ENCODE results near the gene MAP4K5.
"Not testable (repeated sequence)": the region's sequence is repeated elsewhere in the genome, so short reads cannot be mapped to it uniquely, and the experiment has no call there.

MAP4K5 gene

DNA sequence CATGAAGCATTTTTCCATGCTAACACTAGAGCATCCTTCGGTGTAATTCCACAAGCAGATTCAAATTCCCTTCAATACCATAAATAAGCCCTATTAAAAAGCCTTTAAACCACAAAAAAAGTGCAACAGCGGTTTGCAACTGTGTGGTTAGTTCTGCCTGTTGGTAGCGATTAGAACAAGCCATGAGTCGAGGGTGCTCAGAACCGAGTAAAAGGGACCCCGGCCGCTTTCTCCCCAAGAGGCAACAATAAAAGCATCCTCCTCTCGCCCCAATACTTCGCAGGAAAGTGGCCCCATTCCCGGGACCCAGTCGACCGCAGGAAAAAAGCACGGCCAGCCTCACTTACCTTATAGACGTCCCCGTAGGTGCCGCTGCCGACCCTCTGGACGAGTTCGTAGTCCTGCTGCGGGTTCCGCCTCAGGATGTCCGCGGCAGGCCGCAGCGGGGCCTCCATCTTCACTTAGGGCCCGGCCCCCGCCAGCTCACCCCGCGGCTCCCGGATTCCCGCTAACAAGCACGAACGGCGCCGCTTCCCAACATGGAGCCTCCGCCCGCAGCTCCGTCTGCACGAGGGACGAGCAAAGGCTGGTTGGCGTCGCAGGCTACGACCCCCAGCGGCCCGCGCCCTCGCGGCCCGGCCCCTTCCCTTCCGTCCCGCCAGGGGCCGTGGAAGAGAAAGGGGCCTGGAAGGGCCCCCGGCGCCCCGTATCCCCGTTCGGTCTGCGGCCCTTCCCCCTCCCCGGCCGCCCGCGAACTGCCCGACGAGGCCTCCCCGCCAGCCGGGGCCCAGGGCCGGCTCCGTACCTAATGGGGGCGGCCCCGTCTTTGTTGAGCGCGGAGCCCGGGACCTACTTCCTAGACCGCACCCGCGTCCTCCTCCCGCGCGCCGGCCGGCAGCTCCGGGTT lies 521 bp downstream of the MAP4K5 start:
- peak in 1 of 2 donors; percentile 13 for DNase-seq (ENCODE audit: low read depth in 2 of 2)

DNA sequence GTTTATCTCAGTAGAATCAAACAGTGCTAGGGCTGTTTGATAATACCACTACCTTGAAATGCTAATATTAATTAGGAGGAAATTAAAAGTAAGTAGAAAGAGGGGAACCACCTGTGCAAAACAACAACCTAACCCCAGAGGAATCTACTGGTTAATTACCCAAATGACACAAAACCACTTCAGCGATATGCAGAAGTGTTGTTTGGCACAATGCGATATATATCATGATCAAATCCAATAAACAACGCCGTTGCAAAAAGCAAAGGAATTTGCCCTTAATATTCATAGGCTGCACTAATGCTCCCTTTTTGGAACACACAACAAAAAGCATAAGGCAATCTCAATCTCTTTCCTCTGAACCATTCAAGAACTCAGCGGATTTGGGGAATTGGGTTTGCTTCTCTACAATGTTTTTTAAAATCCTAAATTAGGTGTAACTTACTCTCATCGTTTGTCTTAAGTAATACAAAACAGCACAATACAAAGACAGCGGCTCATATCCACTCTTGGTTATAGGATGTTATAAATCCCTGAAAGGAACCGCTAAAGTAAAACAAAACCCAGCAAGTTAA lies 1.5 kb downstream of the MAP4K5 start:
- no peak for DNase-seq (ENCODE audit: low read depth in 2 of 2)

DNA sequence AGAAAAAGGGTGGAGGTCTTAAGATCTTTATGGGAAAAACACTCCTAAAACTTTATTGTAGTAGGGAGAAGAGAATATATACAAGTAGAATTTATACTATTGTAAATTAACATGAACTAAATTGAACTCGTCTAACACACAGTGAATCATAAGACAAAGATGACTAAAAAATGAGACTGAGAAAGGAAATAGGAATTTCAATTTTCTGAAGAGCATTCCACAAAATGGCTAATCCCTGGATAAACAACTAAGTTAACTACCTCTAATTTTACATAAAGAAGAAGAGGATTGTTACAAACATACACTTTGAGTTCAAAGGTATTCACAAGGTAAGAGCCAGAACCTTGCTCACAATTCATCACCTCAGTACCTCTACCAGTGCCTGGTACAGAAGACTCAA lies 2.0 kb downstream of the MAP4K5 start:
- no peak for DNase-seq (ENCODE audit: low read depth in 2 of 2)

DNA sequence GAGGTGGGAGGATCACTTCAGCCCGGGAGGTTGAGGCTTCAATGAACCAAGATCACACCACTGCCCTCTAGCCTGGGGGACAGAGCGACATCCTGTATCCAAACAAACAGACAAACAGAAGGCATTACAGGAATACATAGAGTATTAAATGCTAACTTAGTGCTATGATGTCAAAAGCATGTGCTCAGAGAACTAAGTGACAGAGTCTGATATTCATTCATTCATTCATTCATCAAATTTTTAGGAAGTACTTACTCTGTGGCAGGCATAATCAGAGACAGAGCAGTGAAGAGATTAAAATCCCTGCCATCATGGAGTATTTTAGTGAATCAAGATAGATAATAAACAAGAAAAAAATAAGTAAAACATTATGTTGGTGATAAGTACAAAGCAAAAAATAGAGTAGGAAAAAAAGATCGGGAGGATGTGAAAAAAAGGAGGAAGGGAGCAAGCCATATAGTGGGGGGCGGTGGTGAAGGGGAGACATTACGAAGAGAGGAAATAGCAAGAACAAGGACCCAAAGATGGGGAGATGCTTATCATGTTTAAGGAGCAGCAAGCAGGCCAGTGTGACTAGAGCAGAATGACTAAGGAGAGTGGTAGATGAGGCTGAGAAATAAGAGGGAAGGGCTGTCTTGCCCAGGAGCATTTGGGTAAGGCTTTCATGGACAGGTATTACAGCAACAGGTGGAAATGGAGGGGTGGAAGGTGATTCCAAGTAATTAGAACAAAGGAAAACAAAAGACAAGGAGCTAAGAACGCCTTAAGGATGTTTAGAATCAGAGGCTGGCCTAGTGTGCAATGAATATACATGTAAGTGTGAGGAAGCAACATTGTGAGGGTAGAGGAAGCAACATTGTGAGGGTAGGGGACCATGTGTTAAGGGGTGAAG lies 2.8 kb downstream of the MAP4K5 start:
- no peak for DNase-seq (ENCODE audit: low read depth in 2 of 2)

DNA sequence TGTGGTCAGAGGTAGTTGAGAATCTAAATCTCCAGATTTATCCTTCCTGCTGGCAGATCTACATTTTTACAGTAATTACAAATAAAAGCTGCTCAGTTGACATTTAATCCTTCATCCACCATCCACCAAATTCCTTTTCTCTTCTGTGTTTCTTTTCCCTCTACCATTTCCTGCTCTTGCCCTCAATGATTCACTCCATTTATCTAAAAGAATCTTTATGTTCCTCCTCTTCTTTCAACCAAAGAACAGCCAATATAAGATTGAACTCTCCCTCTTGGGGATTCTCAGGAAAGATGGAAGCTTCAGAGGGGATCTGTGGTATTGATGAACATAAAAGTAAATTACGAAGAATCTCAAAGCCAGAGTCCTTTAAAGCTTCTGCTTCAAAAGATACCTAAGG lies 4.4 kb downstream of the MAP4K5 start:
- DNase-seq (ENCODE audit: low read depth in 2 of 2) = no peak

DNA sequence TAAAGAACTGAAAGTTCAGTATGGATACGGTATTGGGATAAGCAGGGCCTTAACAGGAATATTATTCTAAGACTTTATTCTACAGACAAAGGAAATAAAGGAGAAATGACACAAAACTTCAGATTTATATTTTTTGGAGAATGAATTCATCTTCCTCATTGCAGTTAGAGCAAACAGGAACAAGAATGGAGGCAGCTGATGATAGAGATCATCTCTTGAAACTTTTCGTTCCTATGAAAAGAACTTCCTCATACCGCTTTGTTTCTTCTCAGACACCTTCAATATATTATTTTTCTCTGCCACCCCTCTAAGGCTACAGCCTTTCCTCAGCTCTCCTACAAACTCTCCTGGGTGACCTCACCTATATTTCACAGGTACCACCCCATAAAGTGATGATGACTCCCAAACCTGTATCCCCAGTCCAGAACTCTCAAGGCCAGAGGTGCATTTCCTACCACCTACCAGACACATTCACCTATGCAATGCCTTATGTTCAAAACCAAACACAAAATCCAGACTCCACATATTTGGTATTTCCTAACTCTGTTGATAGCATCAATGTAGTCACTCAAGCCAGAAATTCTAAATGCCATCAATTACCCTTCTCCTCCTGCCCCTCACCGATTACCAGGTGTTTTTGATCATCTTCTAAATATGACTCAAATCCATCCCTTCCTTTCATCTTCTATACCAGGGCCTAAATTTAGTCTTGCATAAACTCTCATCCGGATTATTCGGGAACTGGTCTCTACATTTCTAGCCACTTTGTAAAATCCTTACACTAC lies 7.4 kb downstream of the MAP4K5 start:
- no peak for DNase-seq (ENCODE audit: low read depth in 2 of 2)

DNA sequence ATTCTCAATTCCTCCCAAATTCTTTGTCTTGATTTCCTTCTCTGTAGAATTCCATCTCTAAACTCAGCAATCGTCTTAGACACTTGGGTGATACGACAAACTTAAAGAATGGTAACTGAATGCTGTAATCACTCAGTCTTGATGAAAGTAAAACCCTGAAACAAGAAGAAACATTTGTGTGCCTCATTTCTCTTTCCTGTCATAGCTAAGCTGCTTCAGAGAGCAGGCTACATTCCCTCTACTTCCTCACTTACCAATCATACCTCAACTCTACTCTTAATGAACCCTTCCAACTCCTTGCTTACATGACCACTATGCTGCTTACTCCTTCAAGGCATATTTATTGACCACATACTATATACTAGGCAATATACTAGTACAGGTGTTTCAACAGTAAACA lies 8.3 kb downstream of the MAP4K5 start:
- DNase-seq (ENCODE audit: low read depth in 2 of 2) = no peak

DNA sequence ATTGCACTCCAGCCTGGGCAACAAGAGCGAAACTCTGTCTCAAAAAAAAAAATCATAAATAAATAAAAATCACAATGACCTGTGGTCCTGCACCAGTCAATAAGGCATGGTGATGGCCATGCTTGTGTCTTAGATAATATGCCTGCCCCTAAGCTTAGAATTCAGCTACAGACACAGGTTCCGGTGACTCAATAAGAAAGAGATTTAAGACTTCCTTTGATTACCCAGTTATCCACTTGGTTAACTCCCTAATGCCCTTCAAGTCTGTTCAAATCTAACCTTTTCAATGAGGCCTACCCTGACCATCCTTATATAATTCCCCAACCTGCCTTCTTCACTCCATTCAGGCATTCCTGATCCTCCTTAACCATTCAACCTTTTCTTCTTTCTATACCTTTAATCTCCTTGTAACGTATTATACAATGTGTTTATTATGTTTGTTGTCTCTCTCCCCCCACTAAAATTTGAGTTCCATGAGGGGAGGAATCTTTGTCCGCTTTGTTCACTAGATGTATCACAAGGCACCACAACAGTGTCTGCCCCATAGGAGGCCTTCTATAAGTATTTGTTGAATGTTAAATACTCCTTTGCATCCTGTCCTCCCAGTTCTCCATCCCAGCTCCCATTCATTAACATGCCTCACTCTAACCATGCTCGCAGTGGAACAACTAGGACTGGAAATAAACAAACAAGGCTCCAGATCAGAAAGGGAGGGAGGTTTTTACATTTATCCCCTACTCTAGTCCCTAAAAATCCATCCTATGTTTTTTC lies 8.9 kb downstream of the MAP4K5 start:
- no peak for DNase-seq (ENCODE audit: low read depth in 2 of 2)

DNA sequence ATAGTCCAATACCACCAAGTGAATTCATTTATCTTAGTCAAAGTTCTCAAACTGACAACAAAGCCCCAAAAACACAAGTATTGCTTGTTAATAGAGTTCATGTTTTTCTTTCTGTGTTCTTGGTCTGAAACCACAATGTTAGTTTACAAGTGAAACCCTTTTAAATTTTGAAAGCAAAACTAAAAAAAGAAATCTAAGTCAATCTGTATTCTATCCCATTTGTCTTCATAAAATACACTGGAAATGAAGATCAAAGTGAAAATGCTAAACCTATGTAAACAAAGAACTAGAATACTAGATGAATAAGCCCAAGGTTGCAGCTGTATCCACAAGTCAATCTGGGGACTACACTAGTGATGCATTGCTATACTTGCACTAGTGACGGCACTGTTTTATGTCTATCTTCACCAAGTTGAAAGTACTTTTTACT lies 10.4 kb downstream of the MAP4K5 start:
- DNase-seq (ENCODE audit: low read depth in 2 of 2) = no peak

DNA sequence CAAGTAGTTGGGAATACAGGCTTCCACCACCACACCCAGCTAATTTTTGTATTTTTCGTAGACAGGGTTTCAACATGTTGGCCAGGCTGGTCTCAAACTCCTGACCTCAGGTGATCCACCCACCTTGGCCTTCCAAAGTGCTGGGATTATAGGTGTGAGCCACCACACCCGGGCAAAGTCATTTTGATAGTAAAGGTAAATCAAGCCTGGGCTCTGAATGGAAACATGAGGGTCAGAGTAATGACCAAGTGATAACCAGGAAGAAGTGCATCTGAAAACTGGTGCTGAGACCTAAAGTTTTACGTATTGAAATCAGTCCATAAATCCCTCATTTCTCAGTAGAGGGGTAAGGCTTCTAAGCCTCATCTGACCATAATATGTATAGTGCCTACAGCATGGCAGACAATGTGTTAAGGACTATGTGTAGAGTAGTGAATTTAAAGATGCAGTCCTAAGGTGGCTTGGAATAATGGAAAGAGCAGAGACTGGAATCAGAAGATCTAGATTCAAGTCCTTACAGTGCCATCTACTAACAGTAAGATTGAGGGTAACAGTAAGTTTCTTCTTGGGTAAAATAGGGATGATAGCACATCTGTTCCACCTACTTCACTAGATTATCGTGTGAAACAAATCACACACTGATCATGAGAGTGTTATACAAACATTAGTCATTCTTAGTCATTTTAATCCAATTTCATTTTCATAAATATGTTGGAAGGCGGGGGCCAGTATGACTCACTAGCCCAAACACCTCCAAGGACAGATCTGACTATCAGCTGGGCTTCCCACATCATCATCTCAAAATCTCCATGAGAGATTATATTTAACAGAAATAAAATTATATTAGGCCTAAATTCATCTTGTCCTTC lies 11.2 kb downstream of the MAP4K5 start:
- peak; percentile 41 to 48 for DNase-seq (ENCODE audit: low read depth in 2 of 2)

DNA sequence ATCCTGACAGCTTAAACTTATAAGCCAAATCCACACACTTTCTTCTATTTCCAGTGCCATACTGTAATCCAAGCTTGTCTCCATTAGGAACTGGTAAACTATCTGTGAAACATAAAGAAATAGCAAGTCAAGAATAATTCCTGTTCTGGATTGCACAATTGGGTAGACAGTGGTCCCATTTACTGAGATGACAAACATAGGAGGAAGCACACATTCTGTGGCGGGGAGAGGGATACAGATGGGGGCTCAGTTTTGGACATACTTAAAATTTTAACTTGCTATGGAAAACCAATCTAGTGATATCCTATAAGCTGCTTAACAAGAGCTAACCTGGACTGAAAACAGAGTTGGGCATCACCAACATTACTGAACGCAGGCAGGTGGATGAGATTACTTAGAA lies 16.3 kb downstream of the MAP4K5 start:
- no peak for DNase-seq (ENCODE audit: low read depth in 2 of 2)

DNA sequence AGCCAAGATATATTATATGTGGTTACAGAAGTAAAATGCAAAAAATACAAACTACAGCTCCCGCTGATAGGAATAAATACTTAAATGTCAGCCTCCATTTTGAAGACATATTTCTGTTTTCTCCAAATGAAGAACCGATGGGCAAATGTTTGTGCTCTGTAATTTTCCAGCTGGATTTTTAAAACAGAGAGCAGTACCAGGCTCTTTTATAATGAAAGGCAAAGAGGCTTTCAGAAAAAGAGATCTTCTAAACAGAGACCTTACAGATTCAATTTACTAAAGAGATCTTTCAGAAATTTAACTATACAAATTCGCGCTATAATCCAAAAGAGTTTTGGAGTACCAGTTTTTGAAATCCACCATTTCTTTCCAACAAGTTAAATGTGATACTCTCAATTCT lies 19.9 kb downstream of the MAP4K5 start:
- DNase-seq (ENCODE audit: low read depth in 2 of 2) = no peak

DNA sequence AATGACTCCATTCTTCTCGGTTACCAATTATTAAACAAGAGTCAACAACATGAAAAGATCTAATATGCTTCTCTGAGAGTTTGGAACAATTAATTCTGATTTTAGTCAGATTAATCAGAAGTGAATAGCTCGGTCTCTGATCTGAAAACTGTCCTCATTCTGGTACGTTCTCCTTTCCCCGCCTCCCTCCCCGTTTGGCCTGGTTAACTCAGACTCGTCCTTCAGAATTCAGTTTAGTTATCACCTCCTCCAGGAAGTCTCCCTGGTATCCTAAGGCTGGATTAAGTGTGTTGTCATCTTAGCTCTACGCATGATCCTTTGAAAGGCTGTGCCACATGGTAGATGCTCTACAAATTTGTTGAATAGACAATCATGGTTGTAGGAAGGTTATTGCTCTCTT lies 22.2 kb downstream of the MAP4K5 start:
- DNase-seq (ENCODE audit: low read depth in 2 of 2) = no peak

DNA sequence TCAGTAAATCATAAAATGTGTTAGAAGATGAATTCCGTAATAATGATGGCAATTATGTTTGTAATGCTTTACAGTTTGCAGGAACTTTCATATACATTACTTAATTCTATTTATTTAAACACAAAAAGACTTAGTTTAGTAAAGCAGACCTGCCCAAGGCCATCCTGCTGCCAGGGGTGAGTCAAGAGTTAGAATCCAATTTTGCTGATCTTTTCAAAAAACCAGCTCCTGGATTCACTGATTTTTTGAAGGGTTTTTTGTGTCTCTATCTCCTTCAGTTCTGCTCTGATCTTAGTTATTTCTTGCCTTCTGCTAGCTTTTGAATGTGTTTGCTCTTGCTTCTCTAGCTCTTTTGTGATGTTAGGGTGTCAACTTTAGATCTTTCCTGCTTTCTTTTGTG lies 25.3 kb downstream of the MAP4K5 start:
- DNase-seq (ENCODE audit: low read depth in 2 of 2) = not testable (repeated sequence)

DNA sequence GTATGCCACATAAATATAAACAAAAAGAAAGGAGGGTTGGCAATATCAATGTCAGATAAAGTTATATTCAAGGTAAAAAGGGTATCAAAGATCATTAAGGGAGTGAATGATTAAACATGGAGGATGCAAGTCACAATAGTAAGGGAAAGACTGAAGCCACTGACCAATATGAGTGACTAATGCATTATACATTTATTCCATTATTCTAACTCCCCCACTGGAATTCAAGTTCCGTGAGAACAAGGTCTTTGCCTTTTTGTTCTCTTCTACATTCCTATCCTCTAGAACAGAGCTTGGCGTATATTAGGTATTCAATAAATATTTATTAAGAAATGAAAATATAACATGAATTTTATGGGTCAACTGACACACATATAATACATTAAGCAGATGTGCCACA lies 30.7 kb downstream of the MAP4K5 start:
- no peak for DNase-seq (ENCODE audit: low read depth in 2 of 2)

DNA sequence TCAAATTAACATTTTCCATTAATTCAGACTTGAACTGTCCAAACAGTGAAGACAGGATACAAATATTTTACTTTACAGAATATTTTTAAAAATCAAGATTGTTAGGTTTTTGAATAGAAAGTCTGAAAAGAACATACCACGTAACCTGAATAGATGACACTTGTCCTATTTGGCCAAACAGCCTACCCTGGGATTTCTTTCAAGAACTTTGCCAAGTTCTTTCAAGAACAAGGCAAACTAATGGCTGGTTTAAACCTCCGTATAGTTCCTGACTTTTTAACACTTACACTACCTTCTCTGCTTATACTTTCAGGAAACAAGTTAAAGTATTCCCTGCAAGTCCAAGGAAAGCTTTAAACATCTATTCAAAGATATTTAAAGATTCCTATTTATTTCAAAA lies 35.0 kb downstream of the MAP4K5 start:
- no peak for DNase-seq (ENCODE audit: low read depth in 2 of 2)

DNA sequence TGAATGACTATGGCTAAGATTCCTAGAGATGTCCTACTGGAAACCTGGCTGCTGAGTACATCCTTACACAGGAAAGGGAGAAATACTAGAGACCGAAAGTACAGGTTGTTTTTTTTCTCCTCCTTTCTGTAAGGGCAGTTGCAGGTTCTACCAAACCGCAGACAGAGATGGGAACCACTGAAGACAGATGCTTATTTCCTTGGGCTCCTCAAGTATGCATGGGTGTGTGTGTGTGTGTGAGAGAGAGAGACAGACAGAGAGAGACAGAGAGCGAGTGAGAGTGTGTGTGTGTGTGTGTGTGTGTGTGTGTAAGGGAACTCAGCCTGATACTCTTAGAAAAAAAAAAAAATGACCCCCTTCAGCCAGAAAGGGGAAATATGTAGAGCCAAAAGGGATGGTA lies 42.5 kb downstream of the MAP4K5 start:
- DNase-seq (ENCODE audit: low read depth in 2 of 2) = no peak

DNA sequence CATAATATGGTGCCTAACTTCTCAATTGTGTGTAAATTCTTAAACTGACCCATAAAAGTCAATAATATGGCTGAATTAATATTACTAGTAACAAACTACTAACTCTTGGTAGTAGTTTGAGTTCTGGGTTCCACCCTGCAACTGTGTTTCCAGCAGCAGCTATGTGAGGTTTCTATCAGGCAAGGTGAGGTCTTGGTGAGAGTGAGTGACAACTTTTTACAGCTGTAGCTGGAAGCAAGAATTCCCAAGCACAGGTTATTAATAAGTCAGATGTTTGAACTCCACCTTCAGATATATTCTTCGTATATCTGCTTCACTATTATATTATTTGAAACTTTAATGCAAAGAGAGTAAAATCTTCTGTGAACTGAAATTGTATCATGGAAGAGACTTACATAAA lies 43.8 kb downstream of the MAP4K5 start:
- DNase-seq (ENCODE audit: low read depth in 2 of 2) = no peak

DNA sequence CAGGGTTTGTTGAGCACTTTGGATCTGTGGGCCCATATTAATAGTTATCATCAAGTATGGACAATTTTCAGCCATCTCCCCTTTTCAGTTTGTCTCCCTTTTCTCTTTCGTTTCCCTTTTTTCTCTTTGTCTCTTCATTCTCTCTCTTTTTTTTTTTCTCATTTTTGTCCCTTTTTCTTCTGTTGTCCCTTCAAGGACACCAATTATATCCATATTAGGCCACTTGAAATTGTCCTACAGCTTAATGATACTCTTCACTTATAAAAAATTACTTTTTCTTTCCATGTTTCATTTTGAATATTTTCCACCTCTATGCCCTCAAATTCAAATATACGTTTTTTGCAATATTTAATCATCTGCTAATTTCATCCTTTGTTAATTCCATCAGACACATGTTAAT lies 53.3 kb downstream of the MAP4K5 start:
- no peak for DNase-seq (ENCODE audit: low read depth in 2 of 2)

DNA sequence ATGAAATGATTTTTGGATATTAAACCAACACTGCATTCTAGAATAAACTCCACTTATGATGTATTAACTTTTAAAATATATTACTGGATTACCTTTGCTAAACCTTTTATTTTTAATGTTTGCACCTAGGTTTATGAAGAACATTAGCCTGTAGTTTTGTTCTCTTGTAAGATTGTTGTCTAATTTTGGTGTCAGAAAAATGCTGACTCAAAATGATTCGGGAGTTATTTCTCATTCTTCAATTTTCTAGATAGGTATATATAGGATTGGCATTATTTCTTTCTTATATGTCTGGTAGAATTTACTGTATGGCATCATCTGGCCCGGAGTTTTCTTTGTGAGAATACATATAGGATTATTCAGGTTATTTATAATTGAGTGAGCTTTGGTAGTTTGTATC lies 54.6 kb downstream of the MAP4K5 start:
- no peak for DNase-seq (ENCODE audit: low read depth in 2 of 2)

Data from activated CD4-positive, alpha-beta T cell treated with anti-CD3 and anti-CD28 coated beads for 24 hours (primary cell).